OCI-LY3 (cell line): ENCODE measurements around the gene ELAVL1.

Experiments
- H2AFZ ChIP-seq: fragments of 200-600, 300-600 bp; shearing (Covaris generic); 2 replicates; pipeline ENCODE4 v1.6.0; 2014; ENCODE audit warnings: antibody characterized with exemption, low read depth, low read length
- H3K27ac ChIP-seq: fragments of 200-600, 300-600 bp; sonication (generic); 2 replicates; pipeline ENCODE4 v1.5.1; 2014; ENCODE audit warnings: mild to moderate bottlenecking, low read length, moderate library complexity, mixed read lengths
- H3K27me3 ChIP-seq: fragments of 200-600, 300-600 bp; sonication (generic); 2 replicates; pipeline ENCODE4 v1.6.1; 2014; ENCODE audit warnings: low read depth, low read length, mixed read lengths
- H3K36me3 ChIP-seq: fragments of 200-600, 300-600 bp; sonication (generic); replicated peaks from 2 replicates; pipeline ENCODE3; 2014; ENCODE audit warnings: low read depth, low read length, mixed read lengths
- H3K4me1 ChIP-seq: fragments of 300-600, 200-600 bp; sonication (generic); 2 replicates; pipeline ENCODE4 v1.6.1; 2014; ENCODE audit warnings: low read length, mixed read lengths
- H3K4me2 ChIP-seq: fragments of 200-600, 300-600 bp; sonication (generic); 2 replicates; pipeline ENCODE4 v1.6.1; 2014; ENCODE audit warnings: low read length, mixed read lengths
- H3K4me3 ChIP-seq: fragments of 300-600, 200-600 bp; sonication (generic); 2 replicates; pipeline ENCODE4 v1.5.1; 2014; ENCODE audit warnings: antibody characterized with exemption, mild to moderate bottlenecking, low read length, moderate library complexity
- H3K79me2 ChIP-seq: fragments of 300-600, 200-600 bp; shearing (Covaris generic); 2 replicates; pipeline ENCODE4 v1.6.1; 2014; ENCODE audit warnings: mild to moderate bottlenecking, low read length, mixed read lengths
- H3K9ac ChIP-seq: fragments of 300-600, 200-600 bp; shearing (Covaris generic); 2 replicates; pipeline ENCODE4 v1.6.0; 2014; ENCODE audit warnings: mild to moderate bottlenecking, low read length, moderate library complexity
- H3K9me3 ChIP-seq: fragments of 200-600, 300-600 bp; shearing (Covaris generic); 2 replicates; pipeline ENCODE4 v1.6.1; 2014; ENCODE audit warnings: low read length, mixed read lengths; ENCODE audit not compliant: insufficient read depth
- H4K20me1 ChIP-seq: fragments of 200-600, 300-600 bp; sonication (generic); 2 replicates; pipeline ENCODE4 v1.6.1; 2016; ENCODE audit warnings: low read length, mixed read lengths; ENCODE audit not compliant: insufficient read depth
- EZH2phosphoT487 ChIP-seq: fragments of 200-600 bp; shearing (Covaris generic); IDR thresholded peaks from 2 replicates; pipeline ENCODE4 v1.6.1; 2018; ENCODE audit warnings: antibody characterized with exemption, mixed run types, low read depth
- TF ChIP-seq, protein P1 (sequence below): fragments of 200-600, 300-600 bp; sonication (generic); IDR thresholded peaks from 2 replicates; pipeline ENCODE4 v1.5.1; 2014; ENCODE audit warnings: antibody characterized with exemption, low read length, low read depth

The ELAVL1 gene

DNA sequence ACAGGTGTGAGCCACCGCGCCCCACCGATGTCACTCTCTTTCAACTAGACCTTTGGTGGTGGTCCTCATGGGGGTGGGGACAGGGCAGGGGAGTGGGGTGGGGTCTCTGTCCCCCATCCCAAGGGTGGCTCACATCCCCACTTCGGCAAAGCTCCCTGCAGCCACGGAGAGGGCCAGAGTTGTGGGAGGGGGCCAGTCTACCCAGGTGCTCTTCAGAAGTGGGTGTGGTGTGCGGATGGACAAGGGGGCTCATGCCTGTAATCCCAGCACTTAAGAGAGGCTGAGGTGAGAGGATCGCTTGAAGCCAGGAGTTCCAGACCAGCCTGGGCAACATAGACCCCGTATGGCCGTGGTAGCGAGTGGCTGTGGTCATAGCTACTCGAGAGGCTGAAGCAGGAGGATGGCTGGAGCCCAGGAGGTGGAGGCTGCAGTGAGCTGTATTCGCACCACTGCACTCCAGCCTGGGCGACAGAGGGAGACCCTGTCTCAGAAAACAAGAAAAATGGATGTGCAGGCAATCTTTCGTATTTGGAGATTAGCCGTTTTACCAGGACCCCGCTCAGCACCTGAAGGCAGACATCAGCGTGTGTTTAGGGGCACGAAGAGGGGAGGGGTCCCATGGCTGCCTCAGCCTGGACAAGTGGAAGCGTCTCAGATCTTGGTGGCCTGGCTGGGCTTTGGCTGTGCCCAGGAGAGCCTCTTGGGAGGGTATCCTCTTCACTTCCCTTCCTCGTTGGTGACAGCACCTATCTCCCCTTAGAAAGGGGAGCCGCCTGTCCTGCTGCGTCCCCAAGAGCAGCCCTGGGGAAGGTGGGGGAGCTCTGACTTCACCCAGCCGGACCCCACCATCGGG is 90.0 kb downstream of the ELAVL1 start:
- Histone ChIP-seq H2AFZ (no peak overlapping the region), H3K36me3 (peaks cover 19% of the 10 kb centered on the region), H3K27me3 (no peaks in the 10 kb centered on the region), H3K9ac (peak overlapping the region; percentile 67), H3K9me3 (no peaks in the 10 kb centered on the region), H4K20me1 (no peaks in the 10 kb centered on the region; the same call in 1 of the 2 replicates), H3K4me2 (peak overlapping the region; percentile 81), H3K27ac (no peak overlapping the region), H3K4me1 (peaks cover 9% of the 10 kb centered on the region; the same call in 1 of the 2 replicates), H3K79me2 (no peaks in the 10 kb centered on the region), H3K4me3 (peak overlapping the region; percentile 77)
- TF ChIP-seq, protein P1, sequence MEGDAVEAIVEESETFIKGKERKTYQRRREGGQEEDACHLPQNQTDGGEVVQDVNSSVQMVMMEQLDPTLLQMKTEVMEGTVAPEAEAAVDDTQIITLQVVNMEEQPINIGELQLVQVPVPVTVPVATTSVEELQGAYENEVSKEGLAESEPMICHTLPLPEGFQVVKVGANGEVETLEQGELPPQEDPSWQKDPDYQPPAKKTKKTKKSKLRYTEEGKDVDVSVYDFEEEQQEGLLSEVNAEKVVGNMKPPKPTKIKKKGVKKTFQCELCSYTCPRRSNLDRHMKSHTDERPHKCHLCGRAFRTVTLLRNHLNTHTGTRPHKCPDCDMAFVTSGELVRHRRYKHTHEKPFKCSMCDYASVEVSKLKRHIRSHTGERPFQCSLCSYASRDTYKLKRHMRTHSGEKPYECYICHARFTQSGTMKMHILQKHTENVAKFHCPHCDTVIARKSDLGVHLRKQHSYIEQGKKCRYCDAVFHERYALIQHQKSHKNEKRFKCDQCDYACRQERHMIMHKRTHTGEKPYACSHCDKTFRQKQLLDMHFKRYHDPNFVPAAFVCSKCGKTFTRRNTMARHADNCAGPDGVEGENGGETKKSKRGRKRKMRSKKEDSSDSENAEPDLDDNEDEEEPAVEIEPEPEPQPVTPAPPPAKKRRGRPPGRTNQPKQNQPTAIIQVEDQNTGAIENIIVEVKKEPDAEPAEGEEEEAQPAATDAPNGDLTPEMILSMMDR: no peak
- no peak for TF ChIP-seq EZH2phosphoT487

- H3K27ac ChIP-seq: no peak within 1 kb of the TSS
- 0 out of 2 replicates have a peak within 1 kb of the TSS, but pooled peaks have one; percentile 67 for H3K9ac ChIP-seq
- TF ChIP-seq, protein P1: no peak
- no peak for TF ChIP-seq EZH2phosphoT487
- no peaks in the 10 kb centered on the region for H3K79me2 ChIP-seq
- peaks cover 7% of the 10 kb centered on the region; the same call in 1 of the 2 replicates for H3K4me1 ChIP-seq
- no peaks in the 10 kb centered on the region for H3K27me3 ChIP-seq
- H3K4me2 ChIP-seq: peak within 1 kb of the TSS; percentile 81
- no peak within 1 kb of the TSS for H2AFZ ChIP-seq
- H3K36me3 ChIP-seq: peaks cover 21% of the 10 kb centered on the region
- no peaks in the 10 kb centered on the region for H3K9me3 ChIP-seq
- H4K20me1 ChIP-seq: no peaks in the 10 kb centered on the region; the same call in 1 of the 2 replicates
- H3K4me3 ChIP-seq: peak within 1 kb of the TSS; percentile 77
These were observed 90.8 kb downstream of the ELAVL1 start, which contains the start of gene TGFBR3L for GRCh38 chr19:7914598-7915045. Gene TGFBR3L (plus strand): TSS chr19:7914830.

- Histone ChIP-seq H3K9ac (no peak overlapping the region), H3K27me3 (no peaks in the 10 kb centered on the region), H3K79me2 (no peaks in the 10 kb centered on the region), H3K4me1 (peaks cover 6% of the 10 kb centered on the region; the same call in 1 of the 2 replicates), H4K20me1 (peaks cover 2% of the 10 kb centered on the region; the same call in 1 of the 2 replicates), H3K36me3 (peaks cover 21% of the 10 kb centered on the region), H2AFZ (no peak overlapping the region), H3K27ac (no peak overlapping the region), H3K4me3 (no peak overlapping the region), H3K4me2 (no peak overlapping the region), H3K9me3 (no peaks in the 10 kb centered on the region)
- TF ChIP-seq, protein P1: no peak
- no peak for TF ChIP-seq EZH2phosphoT487
These were observed 91.3 kb downstream of the ELAVL1 start for GRCh38 chr19:7914099-7914498.

- peaks cover 4% of the 10 kb centered on the region; the same call in 1 of the 2 replicates for H4K20me1 ChIP-seq
- H3K4me3 ChIP-seq: no peak overlapping the region
- no peak overlapping the region for H3K4me2 ChIP-seq
- no peaks in the 10 kb centered on the region for H3K9me3 ChIP-seq
- H2AFZ ChIP-seq: no peak overlapping the region
- no peak overlapping the region for H3K27ac ChIP-seq
- H3K27me3 ChIP-seq: no peaks in the 10 kb centered on the region
- peaks cover 6% of the 10 kb centered on the region; the same call in 1 of the 2 replicates for H3K4me1 ChIP-seq
- peaks cover 21% of the 10 kb centered on the region for H3K36me3 ChIP-seq
- peaks cover under 1% of the 10 kb centered on the region; the same call in 1 of the 2 replicates for H3K79me2 ChIP-seq
- TF ChIP-seq, protein P1: no peak
- no peak for TF ChIP-seq EZH2phosphoT487
- no peak overlapping the region for H3K9ac ChIP-seq
These were observed 91.8 kb downstream of the ELAVL1 start for GRCh38 chr19:7913652-7914051.
